Heart right ventricle (tissue), 16 donors: ENCODE measurements around the gene USP37. TPM values are rescaled to one million over a fixed set of nuclear protein-coding genes. Genes with fewer than 3 reads are reported as not detected.

Source experiments
- ATAC-seq, 8 donors: fragments of 200-7000 bp; cut with Tn5 transposase; one replicate each; pipeline ENCODE4 v1.9.1; 2020; ENCODE audit warnings: mild to moderate bottlenecking in 8 of 8, moderate library complexity in 8 of 8, moderate number of reproducible peaks in 1 of 8
- DNase-seq, 2 donors: peaks; one replicate each; pipeline ENCODE4 v3.0.0-alpha.2; 2020
- H3K27ac ChIP-seq, 10 donors: fragments of 200-600 bp; sonication (generic) in 2 of 10; one replicate each; pipeline versions ENCODE4 v1.5.0 to v1.8.0; 2020 to 2022; ENCODE audit warnings: mild to moderate bottlenecking in 3 of 10
- H3K27me3 ChIP-seq, 7 donors: fragments of 200-600 bp; one replicate each; pipeline ENCODE4 v1.8.0; 2021 to 2022; ENCODE audit warnings: mild to moderate bottlenecking in 2 of 7
- H3K36me3 ChIP-seq, 9 donors: fragments of 200-600 bp; sonication (generic) in 1 of 9; one replicate each; pipeline versions ENCODE4 v1.5.0 to v1.8.0; 2020 to 2022; ENCODE audit warnings: mild to moderate bottlenecking in 2 of 9
- H3K4me1 ChIP-seq, 9 donors: fragments of 200-600 bp; sonication (generic) in 1 of 9; one replicate each; pipeline versions ENCODE4 v1.5.0 to v1.8.0; 2020 to 2022; ENCODE audit warnings: mild to moderate bottlenecking in 4 of 9
- H3K4me3 ChIP-seq, 10 donors: fragments of 200-600 bp; sonication (generic) in 2 of 10; one replicate each; pipeline versions ENCODE4 v1.5.0 to v1.8.0; 2020 to 2022; ENCODE audit warnings: mild to moderate bottlenecking in 7 of 10, moderate library complexity in 2 of 10
- H3K9me3 ChIP-seq, 11 donors: fragments of 200-600 bp in 10 of 11; sonication (generic) in 2 of 11; one replicate each; pipeline versions ENCODE4 v1.5.0 to v1.8.0; 2013 to 2022; ENCODE audit warnings: mild to moderate bottlenecking in 2 of 11, control low read depth in 1 of 11, moderate library complexity in 1 of 11
- CTCF ChIP-seq, 9 donors: fragments of 200-600 bp; sonication (generic) in 2 of 9; IDR thresholded peaks; one replicate each; pipeline versions ENCODE4 v1.5.0 to v1.8.0; 2021 to 2022; ENCODE audit warnings: antibody characterized with exemption in 9 of 9, mild to moderate bottlenecking in 5 of 9, moderate library complexity in 1 of 9
- WGBS, 2 donors: extraction: QIAGEN DNeasy Blood & Tissue Kit; methylation state at CpG; one replicate each; pipeline ENCODE4 v1.1.7; 2013; ENCODE audit warnings: inconsistent platforms in 1 of 2; 5-methylcytosine and 5-hydroxymethylcytosine counted together
- intact Hi-C, 10 donors: fragments of 100-400 bp; cut with DNase I; formaldehyde crosslinking; loops; one replicate each; pipeline versions ENCODE4 v1.11.1 to v1.14.2; 2022
- polyA plus RNA-seq, 2 donors: library from polyadenylated mRNA; stranded (reverse); fragments of 200-250 nt; gene quantifications; one replicate each; pipeline ENCODE4 v1.2.3, GENCODE V29; 2013
- total RNA-seq, 10 donors: library from RNA; stranded (reverse); fragmentation: NEBNext Ultra II Directional in 3 of 10; extraction: Animal tissue kit (Norgen Biotek cat#: 25700) in 3 of 10; gene quantifications; one replicate each; pipeline versions ENCODE4 v1.2.1 to v1.2.4, GENCODE V29; 2021 to 2023
- donor health status: Arrhythmogenic right ventricular cardiomyopathy.
- donor health status: ischemic (EF 13 %, LVEDD 7.1; RV severe dilation, severe dysfunction).
- donor health status: healthy with polysubstance abuse.
- donor health status: DM: no; HTN: yes; CAD: no.
- donor health status: DM: no; HTN: no; CAD: no.
- donor health status: ischemic (EF 25% LVEDD 6.9; RV normal size, moderate dysfunction).
- donor health status: ischemic (EF 25% LVEDD 5.7; RV mildly dilated, moderate dysfunction).
- donor health status: healthy.
- donor health status: DM: yes; HTN: yes; CAD: no.
- donor health status: Ischemic cardiomyopathy.
- donor health status: ischemic (EF 35%, LVEDD 5.7; RV mildly dilated, moderate dysfunction).
- donor health status: nonischemic (EF 11% LVEDD 7.7; RV severe dilation, severe dysfunction).
- donor health status: DM: yes; HTN: yes; CAD: no.
- donor health status: PGD.
- donor health status: ischemic (EF 29% LVEDD 5.4; RV normal size, mild dysfunction).
- donor health status: nonischemic (EF 23%, LVEDD 6.1; RV moderate dilation, normal function).

Gene USP37
- total and polyA plus RNA-seq, 12 donors = 1.8 to 11.1 (median 8.4) TPM

GRCh38 chr2:218482651-218483050 is 85.5 kb downstream of the USP37 start:
- H3K36me3 ChIP-seq = peaks cover 0 to 100% (median 12%) of the 10 kb centered on the region in 9 donors
- intact Hi-C loops = no loop called here

GRCh38 chr2:218479595-218479994 is 88.6 kb downstream of the USP37 start:
- peaks cover 0 to 12% (median 0%) of the 10 kb centered on the region in 9 donors for H3K4me1 ChIP-seq
- H3K4me3 ChIP-seq = no peak overlapping the region
- no peaks in the 10 kb centered on the region for H3K9me3 ChIP-seq
- H3K36me3 ChIP-seq = peaks cover 0 to 98% (median 11%) of the 10 kb centered on the region in 9 donors
- no peak for ATAC-seq
- intact Hi-C loops = loop anchor here in 1 of 10 donors (5.0 kb wide), 1 partner anchor 1117 kb away; no protein-coding TSS in a partner anchor
- WGBS, 2 donors = 99 to 100% methylated on average over 2 of the region's 2 CpGs
- H3K27me3 ChIP-seq = no peaks in the 10 kb centered on the region
- TF ChIP-seq CTCF (IDR thresholded peaks at IDR 0.05) = no peak
- no peak overlapping the region for H3K27ac ChIP-seq
- DNase-seq = no peak

More at GRCh38 chr2:218482651-218483050, 85.5 kb downstream of the USP37 start:
- Histone ChIP-seq H3K9me3 (no peaks in the 10 kb centered on the region), H3K4me1 (no peaks in the 10 kb centered on the region), H3K27me3 (no peaks in the 10 kb centered on the region), H3K4me3 (no peak overlapping the region), H3K27ac (no peak overlapping the region)
- 82 to 85% methylated on average over 1 of the region's 1 CpG for WGBS, 2 donors
- ATAC-seq (no peak), DNase-seq (no peak)
- no peak for TF ChIP-seq CTCF (IDR thresholded peaks at IDR 0.05)

DNA sequence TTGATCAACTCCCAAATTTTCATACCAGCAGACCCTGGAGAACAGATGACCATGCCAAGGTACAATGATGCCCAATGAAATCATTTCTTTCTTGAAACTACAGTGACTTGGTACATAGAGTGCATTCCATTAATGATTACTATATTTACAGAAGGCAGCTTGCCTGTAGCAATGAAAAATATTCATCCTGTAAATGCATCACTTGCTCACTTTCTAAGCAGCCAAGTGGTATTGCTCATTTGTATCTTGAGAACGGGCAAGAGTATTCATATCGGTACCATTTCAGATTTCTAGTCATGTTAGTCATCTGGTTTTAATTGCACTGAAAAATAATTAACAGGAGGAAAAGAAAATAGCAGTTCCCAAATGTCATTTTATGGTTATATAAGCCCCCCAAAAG is 89.6 kb downstream of the USP37 start:
- peaks cover 0 to 12% (median 0%) of the 10 kb centered on the region in 9 donors for H3K4me1 ChIP-seq
- no peak overlapping the region for H3K27ac ChIP-seq
- H3K36me3 ChIP-seq = peaks cover 0 to 98% (median 16%) of the 10 kb centered on the region in 9 donors
- no peak for DNase-seq
- TF ChIP-seq CTCF (IDR thresholded peaks at IDR 0.05) = no peak
- no peak overlapping the region for H3K4me3 ChIP-seq
- WGBS, 2 donors = 91 to 92% methylated on average over 2 of the region's 2 CpGs
- ATAC-seq = no peak
- intact Hi-C loops = loop anchor here in 1 of 10 donors (5.0 kb wide), 1 partner anchor 1116 kb away; no protein-coding TSS in a partner anchor
- no peaks in the 10 kb centered on the region for H3K27me3 ChIP-seq
- no peaks in the 10 kb centered on the region for H3K9me3 ChIP-seq

DNA sequence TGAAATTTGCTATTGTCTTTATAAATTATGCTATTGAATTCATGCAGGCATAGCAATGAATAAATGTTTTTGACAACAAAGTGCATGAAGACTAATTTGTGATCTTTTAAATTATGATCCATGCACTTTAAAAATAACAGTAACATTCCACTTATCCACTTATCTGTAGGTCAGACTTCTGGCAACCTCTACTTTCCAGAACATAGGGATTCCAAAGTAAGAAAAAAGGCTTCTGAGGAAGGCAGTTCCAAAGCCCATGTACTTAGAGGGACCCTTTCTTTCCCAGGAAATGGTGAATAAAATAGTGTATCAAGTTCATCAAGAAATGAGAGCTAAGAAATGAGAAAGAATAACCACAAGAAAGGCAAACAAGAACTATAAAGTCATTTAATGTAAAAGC is 90.9 kb downstream of the USP37 start:
- Histone ChIP-seq H3K4me1 (peaks cover 0 to 12% (median 0%) of the 10 kb centered on the region in 9 donors), H3K9me3 (no peaks in the 10 kb centered on the region), H3K27me3 (no peaks in the 10 kb centered on the region), H3K36me3 (peaks cover 0 to 98% (median 16%) of the 10 kb centered on the region in 9 donors), H3K27ac (no peak overlapping the region), H3K4me3 (no peak overlapping the region)
- DNase-seq = no peak
- no peak for ATAC-seq
- intact Hi-C loops = loop anchor here in 1 of 10 donors (5.0 kb wide), 1 partner anchor 1115 kb away; no protein-coding TSS in a partner anchor
- TF ChIP-seq CTCF (IDR thresholded peaks at IDR 0.05) = no peak
